ENCODE results near the gene TMEM205. TPM values are rescaled to one million over a fixed set of nuclear protein-coding genes. Genes with fewer than 3 reads are reported as not detected.
A peak's percentile ranks its signal among the peaks of the same experiment; 100 is the strongest.

Gene TMEM205
- total and polyA plus RNA-seq, 2 of the 13 experiments (the other 11 are each of a cell fraction or from before 2014, with no cell fraction given): 45.5 to 98.7 TPM

DNA sequence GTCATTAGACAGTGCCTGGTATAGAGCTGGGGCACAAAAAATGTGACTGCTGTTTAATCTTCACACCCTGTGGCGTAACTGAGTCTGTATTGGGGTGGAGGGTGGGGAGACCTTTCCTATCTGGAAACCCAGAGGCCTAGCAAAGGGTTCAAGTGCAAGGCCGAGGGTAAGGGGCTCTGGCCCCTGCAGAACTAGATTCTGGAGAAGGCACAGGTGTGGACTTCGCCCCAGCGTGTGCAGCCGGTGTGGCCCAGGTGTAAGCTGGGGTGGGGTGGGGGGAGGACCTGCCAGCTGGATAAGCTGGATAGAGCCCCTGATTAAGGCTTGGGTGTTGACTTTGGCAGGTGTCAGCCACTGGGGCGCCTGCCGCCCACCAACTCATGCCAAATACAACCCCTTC lies 7.9 kb downstream of the TMEM205 start:
- H3K4me1 ChIP-seq (ENCODE audit: insufficient read depth, low read length): peaks cover 22% of the 10 kb centered on the region
- H3K79me2 ChIP-seq (ENCODE audit: insufficient read depth, low read length): no peaks in the 10 kb centered on the region
- 23% methylated on average over 5 of the region's 7 CpGs for WGBS (ENCODE audit: low lambda C conversion rate)
- POLR2A ChIA-PET: interaction anchor here (1.3 to 2.7 kb wide), 2 partner anchors 8 to 37 kb away, joined by 4 to 17 read pairs; partner anchors contain the start of genes CCDC159, SWSAP1 and TMEM205
- H4K20me1 ChIP-seq (ENCODE audit: insufficient read depth, low read length): no peaks in the 10 kb centered on the region
- H3K27me3 ChIP-seq (ENCODE audit: control insufficient read depth in 1 of 2, insufficient read depth in 2 of 2, low read length in 2 of 2): no peaks in the 10 kb centered on the region
- H3K4me2 ChIP-seq (ENCODE audit: low read depth, low read length): peak overlapping the region; percentile 97
- CTCF ChIA-PET (ENCODE audit: low intra/inter-chr PET ratio, low total read pairs): no interaction called here
- H3K36me3 ChIP-seq (replicated peaks in 1 of 2; ENCODE audit: control insufficient read depth in 1 of 2, insufficient read depth in 2 of 2, low read length in 2 of 2): peaks cover 0 to 2% of the 10 kb centered on the region in 2 experiments; a peak in 1 of 5 replicates
- no peak for FAIRE-seq
- in situ Hi-C loops (cut with HindIII; ENCODE audit: extremely low pct_ligation_motif_present, low pct_unique_long_range_greater_than_20kb): no loop called here
- no peak overlapping the region for H3K27ac ChIP-seq (ENCODE audit: extremely low read length, insufficient read depth, low read length)
- intact Hi-C loops (cut with micrococcal nuclease; ENCODE audit: unreplicated experiment): no loop called here
- no peaks in the 10 kb centered on the region for H3K9me3 ChIP-seq (ENCODE audit: low read length)
- peak overlapping the region; percentile 61; the same call in 1 of the 2 replicates for H3K9ac ChIP-seq (ENCODE audit: insufficient read depth, low read depth, low read length)
- no peak overlapping the region for H2AFZ ChIP-seq (ENCODE audit: low read length)
- H3K4me3 ChIP-seq (replicated peaks in 1 of 3; ENCODE audit: insufficient read depth in 1 of 3, low read depth in 2 of 3, low read length in 3 of 3): peak overlapping the region in 2 of 3 experiments; percentile 67 to 81; a peak in 3 of 6 replicates
- no peak for DNase-seq (ENCODE audit: low spot score)
- peak; percentile 8; the same call in 1 of the 3 replicates for ATAC-seq
- no TSS peak for BruUV-seq (replicated peaks)
- TF ChIP-seq ZNF253 (CRISPR knock-in tag; IDR thresholded peaks at IDR 0.05; ENCODE audit: borderline replicate concordance) (no peak), ZNF672 (CRISPR knock-in tag; IDR thresholded peaks at IDR 0.05) (no peak), HOXA5 (CRISPR knock-in tag; IDR thresholded peaks at IDR 0.05) (no peak), ARNT (IDR thresholded peaks at IDR 0.05) (no peak), RARA (CRISPR knock-in tag; IDR thresholded peaks at IDR 0.05) (0 out of 2 replicates have a peak, but pooled peaks have one; percentile 9), SMC3 (IDR thresholded peaks at IDR 0.05; ENCODE audit: low read length) (no peak), ZBTB7A (CRISPR knock-in tag; IDR thresholded peaks at IDR 0.05) (peak; percentile 76; the same call in 1 of the 2 replicates), PHF8 (CRISPR knock-in tag; IDR thresholded peaks at IDR 0.05) (no peak), ZNF660 (CRISPR knock-in tag; IDR thresholded peaks at IDR 0.05; ENCODE audit: borderline replicate concordance, low read depth) (no peak), ZBTB33 (CRISPR knock-in tag; IDR thresholded peaks at IDR 0.05) (no peak), PITX1 (CRISPR knock-in tag; IDR thresholded peaks at IDR 0.05) (no peak), PRDM4 (CRISPR knock-in tag; IDR thresholded peaks at IDR 0.05; ENCODE audit: borderline replicate concordance) (no peak), ZFP36L1 (CRISPR knock-in tag; IDR thresholded peaks at IDR 0.05) (no peak), HNF4A (CRISPR knock-in tag; IDR thresholded peaks at IDR 0.05) (peak; percentile 45; the same call in 1 of the 2 replicates), ZNF124 (CRISPR knock-in tag; IDR thresholded peaks at IDR 0.05) (no peak), PATZ1 (CRISPR knock-in tag; IDR thresholded peaks at IDR 0.05) (0 out of 2 replicates have a peak, but pooled peaks have one; percentile 52), TFAP4 (IDR thresholded peaks at IDR 0.05; ENCODE audit: borderline replicate concordance, low read depth) (peak; percentile 56; the same call in 1 of the 2 replicates)
- TF ChIP-seq, protein P1, sequence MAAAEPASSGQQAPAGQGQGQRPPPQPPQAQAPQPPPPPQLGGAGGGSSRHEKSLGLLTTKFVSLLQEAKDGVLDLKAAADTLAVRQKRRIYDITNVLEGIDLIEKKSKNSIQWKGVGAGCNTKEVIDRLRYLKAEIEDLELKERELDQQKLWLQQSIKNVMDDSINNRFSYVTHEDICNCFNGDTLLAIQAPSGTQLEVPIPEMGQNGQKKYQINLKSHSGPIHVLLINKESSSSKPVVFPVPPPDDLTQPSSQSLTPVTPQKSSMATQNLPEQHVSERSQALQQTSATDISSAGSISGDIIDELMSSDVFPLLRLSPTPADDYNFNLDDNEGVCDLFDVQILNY (CRISPR knock-in tag; conservative IDR thresholded peaks at IDR 0.05): no peak
